Keratinocyte (primary cell): ENCODE data around the gene ERC1.

ENCODE experiments used
- EZH2 ChIP-seq: IDR thresholded peaks from one replicate; pipeline ENCODE4 v1.6.1; 2012; ENCODE audit warnings: inconsistent platforms, mild to moderate bottlenecking, low read length, moderate library complexity
- TF ChIP-seq, protein P1 (sequence below), 3 experiments: IDR thresholded peaks in 1 of 3; conservative IDR thresholded peaks in 1 of 3; optimal IDR thresholded peaks in 1 of 3; 2 replicates in 2 of 3; 3 replicates in 1 of 3; pipeline versions ENCODE3 to v1.5.1; 2011; ENCODE audit warnings: low read length in 3 of 3, mild to moderate bottlenecking in 3 of 3, moderate library complexity in 2 of 3, control low read depth in 1 of 3, inconsistent platforms in 1 of 3; ENCODE audit not compliant: insufficient read depth in 2 of 3; ENCODE audit errors: extremely low read depth in 1 of 3

DNA sequence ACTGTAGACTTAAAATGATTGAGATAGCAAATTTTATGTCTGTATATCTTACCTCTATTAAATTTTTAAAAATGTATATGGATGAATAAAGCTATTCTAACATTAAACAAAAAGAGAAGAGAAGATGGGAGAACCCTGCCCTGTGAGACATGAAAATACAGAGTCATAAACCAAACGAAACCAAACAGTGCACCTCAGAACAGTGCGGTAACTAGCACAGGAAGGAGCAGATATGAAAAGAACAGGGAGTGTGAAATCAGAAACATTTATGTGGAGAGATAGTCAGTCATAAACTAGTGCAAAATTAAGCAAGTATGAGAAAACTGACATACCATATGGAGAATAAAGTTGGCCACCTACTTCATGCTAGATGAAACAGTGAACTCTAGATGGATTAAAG, 135.1 kb downstream of the ERC1 start:
- TF ChIP-seq, protein P1, sequence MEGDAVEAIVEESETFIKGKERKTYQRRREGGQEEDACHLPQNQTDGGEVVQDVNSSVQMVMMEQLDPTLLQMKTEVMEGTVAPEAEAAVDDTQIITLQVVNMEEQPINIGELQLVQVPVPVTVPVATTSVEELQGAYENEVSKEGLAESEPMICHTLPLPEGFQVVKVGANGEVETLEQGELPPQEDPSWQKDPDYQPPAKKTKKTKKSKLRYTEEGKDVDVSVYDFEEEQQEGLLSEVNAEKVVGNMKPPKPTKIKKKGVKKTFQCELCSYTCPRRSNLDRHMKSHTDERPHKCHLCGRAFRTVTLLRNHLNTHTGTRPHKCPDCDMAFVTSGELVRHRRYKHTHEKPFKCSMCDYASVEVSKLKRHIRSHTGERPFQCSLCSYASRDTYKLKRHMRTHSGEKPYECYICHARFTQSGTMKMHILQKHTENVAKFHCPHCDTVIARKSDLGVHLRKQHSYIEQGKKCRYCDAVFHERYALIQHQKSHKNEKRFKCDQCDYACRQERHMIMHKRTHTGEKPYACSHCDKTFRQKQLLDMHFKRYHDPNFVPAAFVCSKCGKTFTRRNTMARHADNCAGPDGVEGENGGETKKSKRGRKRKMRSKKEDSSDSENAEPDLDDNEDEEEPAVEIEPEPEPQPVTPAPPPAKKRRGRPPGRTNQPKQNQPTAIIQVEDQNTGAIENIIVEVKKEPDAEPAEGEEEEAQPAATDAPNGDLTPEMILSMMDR (optimal IDR thresholded peaks at IDR 0.05 in 1 of 3, IDR thresholded peaks at IDR 0.05 in 1 of 3, conservative IDR thresholded peaks at IDR 0.05 in 1 of 3; ENCODE audit: extremely low read depth in 1 of 3, insufficient read depth in 2 of 3, low read length in 3 of 3) = no peak
- TF ChIP-seq EZH2 = no peak
